Endothelial cell of umbilical vein (primary cell): ENCODE results near the gene CSNK1D. TPM values are rescaled to one million over a fixed set of nuclear protein-coding genes. Genes with fewer than 3 reads are reported as not detected.

Experiments
- BruUV-seq: library from RNA; stranded (reverse); fragments of 400-500 nt; replicated peaks from 2 replicates; lab custom pipeline; 2021; lab: Mats Ljungman, UMichigan
- CTCF ChIA-PET: fragments of 300-600, 350-600 bp; sonication (Branson Sonifier 250); formaldehyde crosslinking; loops from one replicate; lab custom pipeline; 2021; ENCODE audit warnings: antibody characterized with exemption, inconsistent platforms; lab: Charles Lee
- POLR2A ChIA-PET: fragments of 300-600, 350-600 bp; sonication (Branson Sonifier 250); formaldehyde crosslinking; loops from one replicate; lab custom pipeline; 2021; ENCODE audit warnings: antibody characterized with exemption, inconsistent platforms; lab: Charles Lee
- DNase-seq: peaks from one replicate; pipeline ENCODE4 v3.0.0-alpha.2; 2011; ENCODE audit warnings: low read depth, low spot score
- FAIRE-seq: peaks from 2 replicates; lab custom pipeline; 2011; peaks lifted over from hg19 to GRCh38; lab: Jason Lieb, UNC
- H2AFZ ChIP-seq: 2 replicates; pipeline ENCODE4 v1.6.0; 2012; ENCODE audit warnings: low read depth, low read length, control low read depth, inconsistent platforms
- H3K27ac ChIP-seq: 2 replicates; pipeline ENCODE4 v1.5.1; 2011; ENCODE audit warnings: low read depth, mild to moderate bottlenecking, control low read depth, low read length, moderate library complexity; ENCODE audit not compliant: insufficient read depth
- H3K27me3 ChIP-seq, 2 experiments: 2 replicates each; pipeline versions ENCODE4 v1.6.0 to v1.6.1; 2011; ENCODE audit warnings: low read length in 2 of 2, mixed read lengths in 1 of 2; ENCODE audit not compliant: control insufficient read depth in 2 of 2, insufficient read depth in 2 of 2
- H3K36me3 ChIP-seq, 2 experiments: 2 replicates in 1 of 2; 3 replicates in 1 of 2; pipeline ENCODE4 v1.5.1; 2011; ENCODE audit warnings: low read length in 2 of 2, mild to moderate bottlenecking in 1 of 2, moderate library complexity in 1 of 2; ENCODE audit not compliant: control insufficient read depth in 2 of 2, insufficient read depth in 2 of 2; ENCODE audit errors: extremely low read depth in 1 of 2
- H3K4me1 ChIP-seq: 3 replicates; pipeline ENCODE4 v1.5.1; 2011; ENCODE audit warnings: mild to moderate bottlenecking, low read length; ENCODE audit not compliant: control insufficient read depth, insufficient read depth; ENCODE audit errors: extremely low read depth
- H3K4me2 ChIP-seq: 2 replicates; pipeline ENCODE4 v1.6.1; 2011; ENCODE audit warnings: low read length, control low read depth, mixed read lengths; ENCODE audit not compliant: insufficient read depth
- H3K4me3 ChIP-seq, 3 experiments: fragments of 200-600 bp in 1 of 3; sonication (generic), shearing (Covaris generic) in 1 of 3; replicated peaks in 1 of 3; 2 replicates each; pipeline ENCODE4 v1.5.1; 2011 to 2016; ENCODE audit warnings: control low read depth in 3 of 3, low read length in 3 of 3, mild to moderate bottlenecking in 2 of 3, inconsistent platforms in 1 of 3, low read depth in 1 of 3, moderate library complexity in 1 of 3; ENCODE audit not compliant: insufficient read depth in 1 of 3
- H3K79me2 ChIP-seq: 2 replicates; pipeline ENCODE4 v1.6.0; 2012; ENCODE audit warnings: low read length, inconsistent platforms; ENCODE audit not compliant: control insufficient read depth, insufficient read depth
- H3K9ac ChIP-seq: replicated peaks from 2 replicates; pipeline ENCODE3; 2011; ENCODE audit warnings: low read length, control low read depth; ENCODE audit not compliant: insufficient read depth; ENCODE audit errors: extremely low read depth
- H3K9me1 ChIP-seq: replicated peaks from 3 replicates; pipeline ENCODE4 v1.6.0; 2011; ENCODE audit warnings: mild to moderate bottlenecking, low read length; ENCODE audit not compliant: control insufficient read depth, insufficient read depth; ENCODE audit errors: extremely low read depth
- H3K9me3 ChIP-seq: replicated peaks from 2 replicates; pipeline ENCODE4 v1.5.1; 2012; ENCODE audit warnings: low read length, inconsistent platforms; ENCODE audit not compliant: control insufficient read depth, insufficient read depth
- H4K20me1 ChIP-seq: replicated peaks from 2 replicates; pipeline ENCODE3; 2011; ENCODE audit warnings: mild to moderate bottlenecking, low read length; ENCODE audit not compliant: control insufficient read depth, insufficient read depth; ENCODE audit errors: extremely low read depth
- EZH2 ChIP-seq: IDR thresholded peaks from 2 replicates; pipeline ENCODE4 v1.6.1; 2012; ENCODE audit warnings: borderline replicate concordance, low read depth, mild to moderate bottlenecking, moderate library complexity, low read length, inconsistent platforms; ENCODE audit not compliant: severe bottlenecking
- FOS ChIP-seq: IDR thresholded peaks from 2 replicates; pipeline ENCODE4 v1.6.1; 2011; ENCODE audit warnings: mild to moderate bottlenecking, low read length, moderate library complexity, borderline replicate concordance; ENCODE audit not compliant: insufficient read depth
- GATA2 ChIP-seq: IDR thresholded peaks from 2 replicates; pipeline ENCODE4 v1.7.0; 2011; ENCODE audit warnings: low read depth, mild to moderate bottlenecking, moderate library complexity, mixed read lengths, low read length; ENCODE audit not compliant: insufficient read length, insufficient read depth
- JUN ChIP-seq: IDR thresholded peaks from 2 replicates; pipeline ENCODE4 v1.6.1; 2011; ENCODE audit warnings: borderline replicate concordance, low read depth; ENCODE audit not compliant: insufficient read length, insufficient read depth
- MAX ChIP-seq: IDR thresholded peaks from 2 replicates; pipeline ENCODE4 v1.6.1; 2011; ENCODE audit not compliant: insufficient read depth, insufficient read length
- MYC ChIP-seq: IDR thresholded peaks from one replicate; pipeline ENCODE4 v1.6.1; 2011; ENCODE audit warnings: mild to moderate bottlenecking, low read depth, low read length
- POLR2A ChIP-seq: IDR thresholded peaks from 2 replicates; pipeline ENCODE4 v1.6.1; 2012; ENCODE audit warnings: low read depth, mild to moderate bottlenecking, control low read depth, low read length
- POLR2AphosphoS5 ChIP-seq: IDR thresholded peaks from 2 replicates; pipeline ENCODE4 v1.6.1; 2012; ENCODE audit warnings: low read depth, mild to moderate bottlenecking, control low read depth, low read length, moderate library complexity; ENCODE audit not compliant: insufficient read depth
- dilution Hi-C: fragments of 300-500 bp; cut with MboI; formaldehyde crosslinking; loops from one replicate; pipeline ENCODE4 v1.15.0; 2019; ENCODE audit warnings: low sequenced_read_pairs; ENCODE audit not compliant: extremely low pct_ligation_motif_present
- intact Hi-C: fragments of 100-400 bp; cut with micrococcal nuclease; formaldehyde crosslinking; loops from one replicate; pipeline ENCODE4 v1.10.0; 2022
- polyA plus RNA-seq, 4 experiments: library from polyadenylated mRNA; depleted of rRNA in 3 of 4; stranded (reverse) in 3 of 4; unstranded in 1 of 4; fragments of >200 nt; gene quantifications; 2 replicates each; pipeline versions ENCODE4 v1.2.1 to v1.2.3, GENCODE V29; 2011 to 2012; ENCODE audit warnings: missing spikeins in 1 of 4
- total RNA-seq: library from RNA; stranded (reverse); gene quantifications from 2 replicates; pipeline ENCODE4 v1.2.3, GENCODE V29; 2021
- TF ChIP-seq, protein P1 (sequence below), 2 donors: IDR thresholded peaks; 1 replicate in 1 of 2; 2 replicates in 1 of 2; pipeline ENCODE4 v1.5.1; 2011; ENCODE audit warnings: low read length in 2 of 2, mild to moderate bottlenecking in 2 of 2, moderate library complexity in 2 of 2, control low read depth in 1 of 2, inconsistent platforms in 1 of 2, low read depth in 1 of 2; ENCODE audit not compliant: insufficient read depth in 1 of 2; ENCODE audit errors: extremely low read depth in 1 of 2

Gene CSNK1D
- total and polyA plus RNA-seq, 2 donors (not counting 3 experiments of a cell fraction or from before 2014, with no cell fraction given): 127 to 155 TPM

DNA sequence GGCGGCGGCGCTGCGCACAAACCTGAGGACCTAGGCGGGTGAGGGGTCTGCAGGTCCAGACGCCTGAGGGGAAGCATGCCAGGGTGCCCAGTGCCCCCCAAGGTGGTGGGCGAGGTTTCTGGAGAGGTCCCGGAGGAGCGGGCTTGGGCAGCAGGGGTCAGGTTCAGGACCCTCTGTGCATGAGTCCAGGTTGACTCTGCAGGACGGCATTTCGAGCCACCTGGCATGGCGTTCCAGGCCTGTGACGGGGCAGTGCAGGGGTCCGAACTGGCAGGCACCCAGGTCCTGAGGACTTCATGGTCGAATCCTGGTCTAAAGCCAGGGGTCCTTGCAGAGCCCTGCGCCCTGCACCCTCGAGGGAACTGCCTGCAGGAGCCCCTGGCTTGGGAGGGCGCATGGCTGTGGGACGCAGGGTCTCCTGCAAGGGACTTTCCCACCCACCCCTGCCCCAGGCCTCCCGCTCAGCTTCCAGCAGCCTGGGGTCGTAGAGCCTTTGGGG lies 41.1 kb downstream of the CSNK1D start:
- Histone ChIP-seq H2AFZ (no peak overlapping the region), H3K27ac (no peak overlapping the region), H3K9ac (no peak overlapping the region), H3K4me1 (peaks cover 23% of the 10 kb centered on the region), H3K9me3 (no peaks in the 10 kb centered on the region), H3K36me3 (peaks cover 0 to 6% of the 10 kb centered on the region in 2 experiments), H3K9me1 (no peaks in the 10 kb centered on the region), H3K4me2 (no peak overlapping the region), H4K20me1 (no peaks in the 10 kb centered on the region), H3K4me3 (no peak overlapping the region), H3K79me2 (peaks cover 72% of the 10 kb centered on the region), H3K27me3 (no peaks in the 10 kb centered on the region)
- DNase-seq: no peak
- intact Hi-C loops: loop anchor here (10.0 kb wide), 1 partner anchor 198 kb away; the partner anchor contains the start of genes DCXR and RAC3
- TF ChIP-seq JUN (no peak), FOS (no peak), MAX (no peak), POLR2A (no peak), MYC (no peak), POLR2AphosphoS5 (no peak), GATA2 (no peak), EZH2 (no peak)
- TF ChIP-seq, protein P1, sequence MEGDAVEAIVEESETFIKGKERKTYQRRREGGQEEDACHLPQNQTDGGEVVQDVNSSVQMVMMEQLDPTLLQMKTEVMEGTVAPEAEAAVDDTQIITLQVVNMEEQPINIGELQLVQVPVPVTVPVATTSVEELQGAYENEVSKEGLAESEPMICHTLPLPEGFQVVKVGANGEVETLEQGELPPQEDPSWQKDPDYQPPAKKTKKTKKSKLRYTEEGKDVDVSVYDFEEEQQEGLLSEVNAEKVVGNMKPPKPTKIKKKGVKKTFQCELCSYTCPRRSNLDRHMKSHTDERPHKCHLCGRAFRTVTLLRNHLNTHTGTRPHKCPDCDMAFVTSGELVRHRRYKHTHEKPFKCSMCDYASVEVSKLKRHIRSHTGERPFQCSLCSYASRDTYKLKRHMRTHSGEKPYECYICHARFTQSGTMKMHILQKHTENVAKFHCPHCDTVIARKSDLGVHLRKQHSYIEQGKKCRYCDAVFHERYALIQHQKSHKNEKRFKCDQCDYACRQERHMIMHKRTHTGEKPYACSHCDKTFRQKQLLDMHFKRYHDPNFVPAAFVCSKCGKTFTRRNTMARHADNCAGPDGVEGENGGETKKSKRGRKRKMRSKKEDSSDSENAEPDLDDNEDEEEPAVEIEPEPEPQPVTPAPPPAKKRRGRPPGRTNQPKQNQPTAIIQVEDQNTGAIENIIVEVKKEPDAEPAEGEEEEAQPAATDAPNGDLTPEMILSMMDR (IDR thresholded peaks at IDR 0.05; ENCODE audit: extremely low read depth in 1 of 2, insufficient read depth in 1 of 2, low read depth in 1 of 2, low read length in 2 of 2): no peak
- BruUV-seq: no TSS peak
- ChIA-PET POLR2A (interaction anchor here (0.6 kb wide), 1 partner anchor 210 kb away, joined by 4 read pairs; no protein-coding TSS in a partner anchor), CTCF (interaction anchor here (8.8 kb wide), 1 partner anchor 27 kb away, joined by 104 read pairs; no protein-coding TSS in a partner anchor)
- dilution Hi-C loops: no loop called here
- FAIRE-seq: no peak
